ENCODE data around the gene ATAD1.

- TF ChIP-seq, protein P1, sequence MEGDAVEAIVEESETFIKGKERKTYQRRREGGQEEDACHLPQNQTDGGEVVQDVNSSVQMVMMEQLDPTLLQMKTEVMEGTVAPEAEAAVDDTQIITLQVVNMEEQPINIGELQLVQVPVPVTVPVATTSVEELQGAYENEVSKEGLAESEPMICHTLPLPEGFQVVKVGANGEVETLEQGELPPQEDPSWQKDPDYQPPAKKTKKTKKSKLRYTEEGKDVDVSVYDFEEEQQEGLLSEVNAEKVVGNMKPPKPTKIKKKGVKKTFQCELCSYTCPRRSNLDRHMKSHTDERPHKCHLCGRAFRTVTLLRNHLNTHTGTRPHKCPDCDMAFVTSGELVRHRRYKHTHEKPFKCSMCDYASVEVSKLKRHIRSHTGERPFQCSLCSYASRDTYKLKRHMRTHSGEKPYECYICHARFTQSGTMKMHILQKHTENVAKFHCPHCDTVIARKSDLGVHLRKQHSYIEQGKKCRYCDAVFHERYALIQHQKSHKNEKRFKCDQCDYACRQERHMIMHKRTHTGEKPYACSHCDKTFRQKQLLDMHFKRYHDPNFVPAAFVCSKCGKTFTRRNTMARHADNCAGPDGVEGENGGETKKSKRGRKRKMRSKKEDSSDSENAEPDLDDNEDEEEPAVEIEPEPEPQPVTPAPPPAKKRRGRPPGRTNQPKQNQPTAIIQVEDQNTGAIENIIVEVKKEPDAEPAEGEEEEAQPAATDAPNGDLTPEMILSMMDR (IDR thresholded peaks at IDR 0.05): no peak
- peak; percentile 57 for TF ChIP-seq POLR2AphosphoS5 (IDR thresholded peaks at IDR 0.05)
These were observed 77.8 kb downstream of the ATAD1 start for GRCh38 chr10:87740254-87740655.

Data from gastroesophageal sphincter (tissue), 3 donors.